HG03095 (cell line): Measurements from ENCODE around the gene CTIF.

ENCODE experiments used
- ATAC-seq: cut with Tn5 transposase; IDR thresholded peaks from one replicate; pipeline ENCODE4 v1.9.1; 2021; ENCODE audit warnings: moderate library complexity; ENCODE audit not compliant: unreplicated experiment

Gene CTIF

DNA sequence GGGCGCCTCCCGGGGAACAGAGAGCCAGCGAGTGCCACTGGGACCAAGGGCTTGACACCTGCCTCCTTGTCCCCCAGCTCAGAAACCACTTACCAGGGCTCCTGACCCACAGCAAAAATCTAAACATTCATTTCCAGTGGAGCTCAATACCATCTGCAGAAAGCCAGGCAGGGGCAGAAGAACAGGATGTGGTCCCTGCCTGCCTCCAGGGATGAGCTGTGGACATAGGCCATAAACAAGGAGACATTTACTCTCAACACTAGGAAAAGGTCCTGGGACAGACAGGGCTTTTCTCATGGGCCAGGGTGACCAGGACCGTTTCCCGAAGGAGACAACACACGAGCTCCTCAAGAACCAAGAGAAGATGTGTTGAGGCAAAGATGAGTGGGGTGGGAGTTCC, 203.0 kb downstream of the CTIF start:
- no peak for ATAC-seq

GRCh38 chr18:48742304-48742703, 203.5 kb downstream of the CTIF start:
- ATAC-seq = no peak

GRCh38 chr18:48742706-48743475, 204.1 kb downstream of the CTIF start:
- no peak for ATAC-seq

GRCh38 chr18:48743886-48744285, 205.1 kb downstream of the CTIF start:
- ATAC-seq = no peak

GRCh38 chr18:48745293-48745692, 206.5 kb downstream of the CTIF start:
- ATAC-seq = no peak

DNA sequence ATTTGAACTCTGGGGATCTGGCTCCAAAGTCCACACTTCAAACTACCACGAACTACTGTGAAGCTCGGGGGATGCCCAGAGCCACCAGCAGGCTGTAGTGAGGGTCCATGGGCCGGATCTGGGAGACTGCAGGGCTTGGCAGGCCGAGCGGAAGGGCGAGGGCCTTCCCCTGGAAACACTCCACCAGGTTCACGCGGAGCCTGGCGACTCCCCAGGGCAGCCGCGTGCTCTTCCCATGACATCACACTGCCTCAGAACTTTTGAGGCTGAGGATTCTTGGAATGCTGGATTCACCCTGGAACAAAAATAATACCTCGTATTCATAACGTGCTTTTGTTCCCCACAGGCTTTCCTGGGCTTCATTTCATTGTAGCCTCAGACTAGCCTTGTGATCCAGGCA, 210.9 kb downstream of the CTIF start:
- ATAC-seq = no peak

DNA sequence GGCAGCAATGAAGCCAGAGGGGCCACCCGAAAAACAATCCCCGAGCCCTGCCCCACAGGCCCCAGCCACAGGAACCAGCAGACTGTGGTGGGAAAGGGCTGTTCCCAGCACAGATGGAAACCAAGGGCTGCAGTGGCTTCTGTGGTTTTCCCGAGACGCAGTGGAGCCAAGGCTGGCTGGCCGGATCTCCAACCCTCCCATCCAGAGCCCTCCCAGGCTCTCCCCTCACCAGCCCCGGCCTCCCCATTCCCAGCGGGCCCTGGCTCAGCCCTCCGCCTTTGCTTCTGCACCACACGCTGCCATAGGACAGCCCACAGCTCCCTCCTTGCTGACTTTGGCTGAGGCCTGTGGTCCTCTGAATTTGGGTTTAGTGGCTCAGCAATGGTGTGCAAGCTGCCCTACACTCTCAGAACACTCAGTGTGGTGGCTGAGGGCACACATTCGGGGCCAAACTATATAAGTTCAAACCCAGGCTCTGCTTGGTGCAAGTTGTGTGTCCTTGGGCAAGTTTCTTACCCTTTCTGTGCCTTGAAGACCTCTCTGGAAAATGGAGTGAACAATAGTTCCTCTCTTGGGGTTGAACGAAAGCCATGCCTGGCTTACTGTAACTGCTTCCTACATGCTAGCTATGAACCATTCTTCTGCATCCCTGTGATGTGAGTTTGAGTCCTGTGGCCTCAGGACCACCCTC, 211.8 kb downstream of the CTIF start:
- ATAC-seq = no peak

DNA sequence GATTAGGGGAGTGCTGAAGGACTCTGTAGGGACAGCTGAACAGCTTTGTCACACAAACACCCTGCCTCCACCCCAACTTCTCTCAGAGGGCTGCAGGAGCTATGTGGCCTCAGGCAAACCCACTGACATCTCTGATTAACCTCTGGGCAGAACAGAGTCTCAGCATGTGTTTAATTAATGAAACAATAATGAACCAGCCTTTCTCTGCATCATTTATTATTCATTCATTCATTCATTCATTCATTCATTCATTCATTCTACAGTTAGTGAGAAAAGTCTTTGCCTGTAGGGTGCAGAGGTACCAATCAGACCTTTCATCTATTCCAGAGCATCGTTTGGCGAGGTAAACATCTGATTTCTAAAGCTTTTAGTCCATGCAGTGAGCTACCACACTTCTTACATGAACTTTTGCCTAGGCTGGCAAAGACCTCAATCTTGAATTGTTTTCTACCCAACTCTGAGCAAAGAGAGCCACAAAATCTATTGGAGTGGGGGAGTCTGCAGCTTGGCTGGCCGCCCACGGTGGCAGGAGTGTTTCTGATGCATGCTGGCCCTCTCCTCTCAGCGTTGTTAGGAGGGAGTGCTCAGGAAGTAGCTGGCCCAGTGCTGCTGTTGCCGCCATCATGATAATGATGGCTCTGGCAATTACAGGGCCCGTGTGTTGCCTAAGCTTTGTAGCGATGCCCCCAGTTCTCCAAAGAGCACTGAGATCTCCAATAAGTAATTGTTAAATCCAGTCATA, 213.1 kb downstream of the CTIF start:
- ATAC-seq = no peak

GRCh38 chr18:48752478-48752877, 213.6 kb downstream of the CTIF start:
- ATAC-seq = no peak

DNA sequence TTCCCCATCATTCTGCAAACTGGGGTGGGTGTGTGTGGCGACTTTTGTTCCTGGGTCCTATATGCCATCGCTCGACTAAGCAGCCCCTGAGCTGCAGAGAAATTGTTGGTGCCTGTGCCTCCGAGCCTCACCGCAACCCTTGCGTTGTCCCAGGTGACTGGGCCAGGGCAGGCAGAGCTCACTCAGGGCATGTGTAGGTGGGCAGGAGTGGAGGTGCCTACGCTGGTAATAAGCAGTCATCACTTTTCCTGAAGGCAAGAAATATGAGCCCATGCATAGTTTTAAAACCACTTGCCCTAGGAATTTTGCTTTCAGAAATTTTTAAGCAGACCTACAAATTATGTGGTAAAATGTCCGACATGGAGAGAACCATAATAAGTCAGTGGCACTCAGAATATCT, 214.1 kb downstream of the CTIF start:
- ATAC-seq = no peak

DNA sequence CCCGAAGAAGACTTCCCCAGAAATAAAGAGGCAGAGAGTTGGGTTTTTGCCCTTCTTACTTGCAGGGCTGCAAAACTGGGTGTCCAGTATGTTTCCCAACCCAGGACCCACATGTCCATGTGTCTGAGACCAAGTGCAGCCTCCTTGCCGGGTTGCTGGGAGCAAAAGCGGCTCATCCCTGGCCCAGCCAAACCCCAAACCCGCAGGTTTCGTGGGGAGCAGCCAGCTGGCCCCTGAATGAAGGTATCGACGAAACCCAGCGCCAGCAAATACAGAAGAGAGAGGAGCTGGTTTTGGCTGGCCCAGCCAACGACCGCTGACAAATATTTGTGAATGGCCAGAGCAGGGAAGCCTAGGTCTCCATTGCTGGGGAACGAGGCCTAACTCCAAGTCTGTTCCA, 214.9 kb downstream of the CTIF start:
- ATAC-seq = no peak

DNA sequence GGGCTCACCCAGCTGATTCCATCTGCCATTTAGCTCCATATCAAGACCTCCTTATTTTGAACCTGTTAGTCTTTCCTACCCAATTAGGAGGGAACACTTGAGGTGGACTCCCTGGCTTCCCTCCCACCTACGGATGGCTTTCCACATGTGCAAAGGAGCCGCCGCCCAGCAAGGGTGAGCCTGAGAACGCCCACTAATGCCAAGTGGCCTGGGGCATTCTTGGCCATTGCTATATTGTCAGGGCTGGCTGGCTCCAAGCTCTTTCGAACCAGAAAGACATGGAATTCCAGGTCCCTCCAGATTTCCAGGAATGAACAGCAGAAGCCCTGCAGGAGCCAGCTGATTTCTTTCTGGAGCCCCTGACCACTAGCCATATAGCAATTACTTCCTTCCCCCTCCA, 215.7 kb downstream of the CTIF start:
- ATAC-seq = no peak

GRCh38 chr18:48754993-48755473, 216.2 kb downstream of the CTIF start:
- no peak for ATAC-seq

DNA sequence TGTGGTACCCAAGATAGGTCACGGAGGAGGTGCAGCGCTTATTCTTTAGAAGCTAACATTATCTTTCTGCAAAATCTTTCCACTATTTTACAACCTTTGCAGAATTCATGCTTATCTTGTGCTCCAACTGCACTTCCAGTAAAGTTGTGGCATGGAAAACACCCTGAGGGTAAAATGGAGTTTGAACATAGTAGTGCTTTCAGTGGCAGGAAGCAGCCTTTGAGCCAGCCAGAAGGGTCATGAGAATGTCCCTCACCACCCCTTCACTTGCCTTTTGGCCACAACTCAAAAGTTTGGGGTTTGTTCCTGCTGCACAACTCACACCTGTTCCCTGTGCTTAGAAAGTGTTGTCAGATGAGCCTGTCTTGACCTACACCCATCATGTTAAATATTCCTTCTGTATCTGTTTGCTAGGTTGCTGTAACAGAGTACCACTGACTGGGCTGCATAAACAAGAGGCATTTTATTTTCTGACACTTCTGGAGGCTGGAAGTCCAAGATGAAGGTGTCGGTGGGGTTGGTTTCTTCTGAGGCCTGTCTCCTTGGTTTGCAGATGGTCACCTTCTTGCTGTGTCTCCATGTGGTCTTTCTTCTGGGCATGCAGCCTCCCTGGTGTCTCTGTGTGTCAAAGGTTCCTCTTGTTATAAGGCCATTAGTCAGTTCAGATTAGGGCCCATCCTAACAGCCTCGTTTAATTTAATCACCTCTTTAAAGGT, 217.8 kb downstream of the CTIF start:
- no peak for ATAC-seq

GRCh38 chr18:48757367-48757766, 218.5 kb downstream of the CTIF start:
- no peak for ATAC-seq

- ATAC-seq = no peak
These were observed 219.1 kb downstream of the CTIF start for GRCh38 chr18:48757906-48758305.

GRCh38 chr18:48761582-48761981, 222.8 kb downstream of the CTIF start:
- ATAC-seq = no peak

GRCh38 chr18:48762022-48762421, 223.2 kb downstream of the CTIF start:
- ATAC-seq = no peak

DNA sequence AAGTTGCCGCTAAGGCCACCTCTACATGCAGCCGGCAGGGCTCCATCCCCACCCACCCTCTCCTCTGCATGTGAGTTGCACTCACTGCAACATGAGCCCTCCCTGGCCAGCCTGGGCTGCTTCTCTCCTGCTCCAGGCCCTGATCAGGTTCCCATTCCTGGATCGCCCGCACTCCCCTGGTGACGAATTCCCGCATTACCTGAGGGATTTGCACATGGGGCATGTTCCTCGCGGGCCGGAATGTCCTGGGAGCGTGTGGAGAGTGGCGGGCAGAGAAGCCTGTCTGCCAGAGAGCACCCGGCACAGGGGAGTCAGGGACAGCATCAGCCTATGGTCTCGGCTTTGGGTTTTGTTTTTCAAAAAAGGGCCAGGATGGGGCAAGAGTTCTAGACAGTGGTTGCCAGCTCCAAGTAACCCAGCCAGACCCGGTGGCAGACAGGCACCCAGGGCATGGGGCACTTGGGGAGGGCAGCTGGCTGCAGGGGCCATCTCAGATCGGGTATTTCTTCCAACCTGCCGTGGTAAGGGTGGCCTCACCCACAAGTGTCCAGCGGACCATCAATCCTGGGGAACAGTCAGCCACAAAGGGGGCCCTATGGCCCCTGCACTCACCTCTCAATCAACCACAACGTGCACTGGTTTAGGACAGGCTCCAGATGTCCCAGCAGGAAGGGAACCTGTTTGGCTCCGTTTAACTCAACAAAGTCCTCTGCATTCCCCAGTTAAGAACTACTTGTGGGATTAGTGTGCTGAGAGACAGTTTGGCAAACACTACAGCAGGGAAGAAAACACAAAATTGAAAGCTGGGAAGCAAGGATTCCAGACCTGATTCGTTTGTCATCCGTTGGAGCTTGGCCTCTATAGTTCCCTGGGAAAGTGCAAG, 224.2 kb downstream of the CTIF start:
- ATAC-seq = no peak

DNA sequence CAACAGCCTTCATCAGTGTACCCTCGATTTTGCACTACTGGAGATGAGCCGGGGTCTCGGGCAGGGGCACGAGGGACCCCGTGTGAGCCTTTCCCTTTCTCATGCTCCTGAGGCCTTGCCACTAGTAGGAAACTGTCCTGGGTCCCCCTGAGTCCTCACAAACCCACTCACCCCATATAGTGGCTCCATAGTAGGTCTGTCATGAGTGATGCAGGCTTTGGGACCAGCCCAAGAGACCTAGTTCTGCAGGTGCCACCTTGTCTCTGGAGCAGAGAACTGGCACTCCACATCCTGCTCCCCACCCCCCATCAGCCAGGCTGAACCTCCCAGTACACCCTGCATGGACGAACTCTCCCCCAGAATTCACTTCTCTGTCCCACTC, 224.9 kb downstream of the CTIF start:
- ATAC-seq = no peak
